IMR-90 (cell line): ENCODE data around the gene TMEM218. TPM values are rescaled to one million over a fixed set of nuclear protein-coding genes. Genes with fewer than 3 reads are reported as not detected.

Experiments
- ATAC-seq: fragments of 200-7000 bp; cut with Tn5 transposase; 2 replicates; pipeline ENCODE4 v1.9.1; 2020; ENCODE audit warnings: low read depth, mild to moderate bottlenecking, moderate library complexity
- BruUV-seq: library from RNA; stranded (reverse); fragments of 400-500 nt; replicated peaks from 2 replicates; lab custom pipeline; 2021; lab: Mats Ljungman, UMichigan
- CTCF ChIA-PET: fragments of 300-600 bp; formaldehyde crosslinking; extraction: SDS; loops from one replicate; lab custom pipeline; 2021; ENCODE audit warnings: antibody characterized with exemption; lab: Yijun Ruan, JAX
- POLR2A ChIA-PET: fragments of 300-600 bp; sonication (Branson Sonifier 250); formaldehyde crosslinking; loops from one replicate; lab custom pipeline; 2022; ENCODE audit warnings: antibody characterized with exemption; ENCODE audit not compliant: unreplicated experiment; lab: Charles Lee
- DNase-seq: peaks from one replicate; pipeline ENCODE4 v3.0.0; 2013
- H2AFZ ChIP-seq: replicated peaks from 2 replicates; pipeline ENCODE3; 2013; ENCODE audit warnings: low read length, mild to moderate bottlenecking; ENCODE audit not compliant: poor library complexity
- H2AK5ac ChIP-seq: 2 replicates; pipeline ENCODE4 v1.6.1; 2013; ENCODE audit warnings: low read depth, low read length, inconsistent platforms
- H2AK9ac ChIP-seq: replicated peaks from 2 replicates; pipeline ENCODE3; 2013; ENCODE audit warnings: mild to moderate bottlenecking, low read depth, low read length, moderate library complexity; ENCODE audit not compliant: poor library complexity
- H2BK120ac ChIP-seq: 2 replicates; pipeline ENCODE4 v1.6.1; 2013; ENCODE audit warnings: low read depth, low read length, inconsistent platforms
- H2BK15ac ChIP-seq: 3 replicates; pipeline ENCODE4 v1.6.1; 2013; ENCODE audit warnings: low read depth, low read length, inconsistent platforms
- H2BK20ac ChIP-seq: 2 replicates; pipeline ENCODE4 v1.6.1; 2013; ENCODE audit warnings: low read depth, mild to moderate bottlenecking, inconsistent platforms, low read length, moderate library complexity
- H2BK5ac ChIP-seq: 2 replicates; pipeline ENCODE4 v1.6.1; 2013; ENCODE audit warnings: mild to moderate bottlenecking, low read depth, low read length, inconsistent platforms; ENCODE audit not compliant: poor library complexity, severe bottlenecking
- H3K14ac ChIP-seq: replicated peaks from 2 replicates; pipeline ENCODE4 v1.6.1; 2013; ENCODE audit warnings: low read depth, low read length, inconsistent platforms
- H3K18ac ChIP-seq: 2 replicates; pipeline ENCODE4 v1.6.1; 2013; ENCODE audit warnings: low read depth, low read length, control low read depth
- H3K23ac ChIP-seq: 2 replicates; pipeline ENCODE4 v1.6.1; 2013; ENCODE audit warnings: low read depth, low read length, inconsistent platforms
- H3K27ac ChIP-seq: 2 replicates; pipeline ENCODE4 v1.5.1; 2013; ENCODE audit warnings: mild to moderate bottlenecking, control low read depth, low read length; ENCODE audit not compliant: insufficient read depth
- H3K27me3 ChIP-seq: 2 replicates; pipeline ENCODE4 v1.6.1; 2013; ENCODE audit warnings: low read length; ENCODE audit not compliant: control insufficient read depth, insufficient read depth
- H3K36me3 ChIP-seq: 2 replicates; pipeline ENCODE4 v1.6.1; 2013; ENCODE audit warnings: low read length, mixed read lengths; ENCODE audit not compliant: control insufficient read depth, insufficient read depth
- H3K4ac ChIP-seq: 2 replicates; pipeline ENCODE4 v1.6.1; 2013; ENCODE audit warnings: low read depth, low read length, inconsistent platforms
- H3K4me1 ChIP-seq: 2 replicates; pipeline ENCODE4 v1.6.1; 2013; ENCODE audit warnings: low read length, mixed read lengths; ENCODE audit not compliant: control insufficient read depth, insufficient read depth
- H3K4me2 ChIP-seq: 2 replicates; pipeline ENCODE4 v1.6.1; 2013; ENCODE audit warnings: low read depth, mild to moderate bottlenecking, control low read depth, low read length, moderate library complexity
- H3K4me3 ChIP-seq: 2 replicates; pipeline ENCODE4 v1.5.1; 2013; ENCODE audit warnings: low read depth, mild to moderate bottlenecking, control low read depth, low read length, moderate library complexity; ENCODE audit not compliant: insufficient read depth
- H3K56ac ChIP-seq: 2 replicates; pipeline ENCODE4 v1.6.1; 2013; ENCODE audit warnings: low read length, inconsistent platforms; ENCODE audit not compliant: insufficient read depth; ENCODE audit errors: extremely low read depth
- H3K79me1 ChIP-seq, 2 experiments: 2 replicates each; pipeline ENCODE4 v1.6.1; 2013; ENCODE audit warnings: low read length in 2 of 2, inconsistent platforms in 1 of 2, low read depth in 1 of 2
- H3K9ac ChIP-seq: 2 replicates; pipeline ENCODE4 v1.6.1; 2013; ENCODE audit warnings: low read depth, low read length, control low read depth
- H3K9me1 ChIP-seq: 2 replicates; pipeline ENCODE4 v1.6.1; 2013; ENCODE audit warnings: low read length, inconsistent platforms; ENCODE audit not compliant: insufficient read depth
- H3K9me3 ChIP-seq: 2 replicates; pipeline ENCODE4 v1.6.1; 2013; ENCODE audit warnings: low read length; ENCODE audit not compliant: control insufficient read depth, insufficient read depth
- H4K20me1 ChIP-seq: 2 replicates; pipeline ENCODE4 v1.6.1; 2013; ENCODE audit warnings: low read length, inconsistent platforms; ENCODE audit not compliant: insufficient read depth
- H4K5ac ChIP-seq: 2 replicates; pipeline ENCODE4 v1.6.1; 2013; ENCODE audit warnings: mild to moderate bottlenecking, low read depth, low read length, control low read depth
- H4K8ac ChIP-seq, 2 experiments: 2 replicates each; pipeline ENCODE4 v1.6.1; 2013; ENCODE audit warnings: low read depth in 2 of 2, low read length in 2 of 2, control low read depth in 1 of 2, inconsistent platforms in 1 of 2
- H4K91ac ChIP-seq: 2 replicates; pipeline ENCODE4 v1.6.1; 2013; ENCODE audit warnings: low read depth, low read length, inconsistent platforms; ENCODE audit not compliant: insufficient read depth
- CEBPB ChIP-seq: IDR thresholded peaks from 2 replicates; pipeline ENCODE4 v1.6.1; 2012; ENCODE audit warnings: low read depth, low read length, improper control_type of control experiment
- CHD1 ChIP-seq: IDR thresholded peaks from 2 replicates; pipeline ENCODE4 v1.6.1; 2012; ENCODE audit warnings: low read depth, low read length, improper control_type of control experiment
- FOS ChIP-seq: fragments of 150-350 bp; IDR thresholded peaks from 2 replicates; pipeline ENCODE4 v1.6.1; 2016; ENCODE audit warnings: low read depth, low read length
- MAFK ChIP-seq: IDR thresholded peaks from 2 replicates; pipeline ENCODE4 v1.6.1; 2012; ENCODE audit warnings: low read depth, low read length, improper control_type of control experiment
- MAZ ChIP-seq: IDR thresholded peaks from 2 replicates; pipeline ENCODE4 v1.6.1; 2012; ENCODE audit warnings: low read depth, mild to moderate bottlenecking, low read length, improper control_type of control experiment, moderate library complexity, borderline replicate concordance
- POLR2A ChIP-seq: IDR thresholded peaks from 2 replicates; pipeline ENCODE4 v1.6.1; 2012; ENCODE audit warnings: mild to moderate bottlenecking, low read depth, low read length
- WGBS, 2 experiments: methylation state at CpG; one replicate each; pipeline versions ENCODE4 v1.1.5 to v1.1.7; 2013; ENCODE audit warnings: missing lambda C conversion rate in 2 of 2; ENCODE audit not compliant: insufficient read length in 1 of 2; ENCODE audit errors: extremely low coverage in 2 of 2; 5-methylcytosine and 5-hydroxymethylcytosine counted together
- dilution Hi-C: fragments of 300-500 bp; cut with HindIII; formaldehyde crosslinking; loops from one replicate; pipeline ENCODE4 v1.14.3; 2018; ENCODE audit warnings: low sequenced_read_pairs; ENCODE audit not compliant: unreplicated experiment
- in situ Hi-C: fragments of 300-500 bp; cut with MboI; formaldehyde crosslinking; loops from 3 replicates; pipeline ENCODE4 v1.14.3; 2019; ENCODE audit warnings: low sequenced_read_pairs, inconsistent platforms, mixed read lengths
- intact Hi-C: fragments of 100-400 bp; cut with micrococcal nuclease; formaldehyde crosslinking; loops from 2 replicates; pipeline ENCODE4 v1.10.0; 2022
- polyA plus RNA-seq, 3 experiments: library from polyadenylated mRNA; depleted of rRNA; stranded (reverse); fragments of >200 nt; gene quantifications; 2 replicates each; pipeline ENCODE4 v1.2.3, GENCODE V29; 2012; ENCODE audit warnings: low replicate concordance in 1 of 3
- total RNA-seq: library from RNA; depleted of rRNA; stranded (reverse); fragments of >200 nt; gene quantifications from 2 replicates; pipeline ENCODE4 v1.2.3, GENCODE V29; 2012
- TF ChIP-seq, protein P1 (sequence below): fragments of 150-350 bp; IDR thresholded peaks from 2 replicates; pipeline ENCODE4 v1.6.1; 2017; ENCODE audit warnings: mild to moderate bottlenecking, antibody characterized with exemption, low read length, low read depth
- TF ChIP-seq, protein P2 (sequence below): conservative IDR thresholded peaks from 2 replicates; pipeline ENCODE4 v1.5.1; 2012; ENCODE audit warnings: mild to moderate bottlenecking, low read depth, low read length, improper control_type of control experiment
- TF ChIP-seq, protein P3 (sequence below): fragments of 150-350 bp; IDR thresholded peaks from 2 replicates; pipeline ENCODE4 v1.6.1; 2016; ENCODE audit warnings: low read depth, mild to moderate bottlenecking, low read length, moderate library complexity, borderline replicate concordance

TMEM218 gene
- total and polyA plus RNA-seq, 2 of the 4 experiments (the other 2 are of a cell fraction), result 19.4 to 23.0 TPM

DNA sequence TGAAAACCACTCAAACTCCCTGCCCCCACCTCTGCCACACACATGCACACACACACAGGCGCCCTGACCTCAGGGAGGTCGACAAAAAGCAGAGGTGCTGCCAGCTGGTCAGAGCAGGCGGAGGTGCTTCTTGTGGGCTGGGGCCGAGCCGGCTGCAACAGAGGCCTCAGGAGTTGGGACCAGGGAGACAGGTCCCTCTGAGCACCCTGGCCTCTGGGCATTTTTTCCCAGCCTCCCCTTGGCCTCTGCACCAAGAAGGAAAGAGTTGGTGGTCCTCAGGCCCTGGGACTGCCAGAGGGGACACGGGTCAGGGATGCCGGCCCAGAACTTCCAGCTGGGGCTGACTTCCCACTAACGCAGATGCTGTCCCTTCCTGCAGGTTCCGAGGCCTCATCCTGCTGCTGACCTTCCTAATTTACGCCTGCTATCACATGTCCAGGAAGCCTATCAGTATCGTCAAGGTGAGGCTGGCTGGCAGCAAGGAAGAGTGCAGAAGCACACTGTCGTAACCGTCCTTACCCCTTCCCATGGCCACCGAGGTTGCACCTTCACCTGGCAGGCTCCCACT lies 35.0 kb downstream of the TMEM218 start:
- Histone ChIP-seq H3K4me3 (no peak overlapping the region), H3K23ac (no peak overlapping the region), H2AFZ (peak overlapping the region; percentile 36), H4K20me1 (no peaks in the 10 kb centered on the region), H3K9me3 (no peaks in the 10 kb centered on the region), H2AK9ac (peak overlapping the region; percentile 83), H2BK120ac (no peak overlapping the region), H3K14ac (no peak overlapping the region), H3K9me1 (0 out of 2 replicates have a peak, but pooled peaks cover 7% of the 10 kb centered on the region), H3K36me3 (no peaks in the 10 kb centered on the region), H3K27ac (no peak overlapping the region), H4K8ac (no peak overlapping the region), H2BK5ac (no peak overlapping the region), H2AK5ac (no peak overlapping the region), H4K91ac (no peak overlapping the region), H3K9ac (no peak overlapping the region), H3K4me1 (peaks cover under 1% of the 10 kb centered on the region; the same call in 1 of the 2 replicates), H3K4me2 (no peak overlapping the region), H3K18ac (no peak overlapping the region), H3K4ac (no peak overlapping the region), H4K5ac (no peak overlapping the region), H3K56ac (no peak overlapping the region), H3K79me1 (no peaks in the 10 kb centered on the region), H3K27me3 (no peaks in the 10 kb centered on the region; the same call in 1 of the 2 replicates), H2BK15ac (no peak overlapping the region), H2BK20ac (no peak overlapping the region)
- ChIA-PET CTCF (no interaction called here), POLR2A (no interaction called here)
- no peak for DNase-seq
- WGBS, 2 experiments, result 81% methylated on average over 5 of the region's 14 CpGs; no CpG with 5 or more reads in 1 of the 2 experiments
- in situ Hi-C loops (no loop called here), dilution Hi-C loops (no loop called here), intact Hi-C loops (no loop called here)
- no TSS peak for BruUV-seq
- TF ChIP-seq MAZ (no peak), CEBPB (no peak), MAFK (no peak), CHD1 (no peak), POLR2A (no peak), FOS (no peak)
- TF ChIP-seq, protein P1, sequence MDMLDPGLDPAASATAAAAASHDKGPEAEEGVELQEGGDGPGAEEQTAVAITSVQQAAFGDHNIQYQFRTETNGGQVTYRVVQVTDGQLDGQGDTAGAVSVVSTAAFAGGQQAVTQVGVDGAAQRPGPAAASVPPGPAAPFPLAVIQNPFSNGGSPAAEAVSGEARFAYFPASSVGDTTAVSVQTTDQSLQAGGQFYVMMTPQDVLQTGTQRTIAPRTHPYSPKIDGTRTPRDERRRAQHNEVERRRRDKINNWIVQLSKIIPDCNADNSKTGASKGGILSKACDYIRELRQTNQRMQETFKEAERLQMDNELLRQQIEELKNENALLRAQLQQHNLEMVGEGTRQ, result no peak
- TF ChIP-seq, protein P2, sequence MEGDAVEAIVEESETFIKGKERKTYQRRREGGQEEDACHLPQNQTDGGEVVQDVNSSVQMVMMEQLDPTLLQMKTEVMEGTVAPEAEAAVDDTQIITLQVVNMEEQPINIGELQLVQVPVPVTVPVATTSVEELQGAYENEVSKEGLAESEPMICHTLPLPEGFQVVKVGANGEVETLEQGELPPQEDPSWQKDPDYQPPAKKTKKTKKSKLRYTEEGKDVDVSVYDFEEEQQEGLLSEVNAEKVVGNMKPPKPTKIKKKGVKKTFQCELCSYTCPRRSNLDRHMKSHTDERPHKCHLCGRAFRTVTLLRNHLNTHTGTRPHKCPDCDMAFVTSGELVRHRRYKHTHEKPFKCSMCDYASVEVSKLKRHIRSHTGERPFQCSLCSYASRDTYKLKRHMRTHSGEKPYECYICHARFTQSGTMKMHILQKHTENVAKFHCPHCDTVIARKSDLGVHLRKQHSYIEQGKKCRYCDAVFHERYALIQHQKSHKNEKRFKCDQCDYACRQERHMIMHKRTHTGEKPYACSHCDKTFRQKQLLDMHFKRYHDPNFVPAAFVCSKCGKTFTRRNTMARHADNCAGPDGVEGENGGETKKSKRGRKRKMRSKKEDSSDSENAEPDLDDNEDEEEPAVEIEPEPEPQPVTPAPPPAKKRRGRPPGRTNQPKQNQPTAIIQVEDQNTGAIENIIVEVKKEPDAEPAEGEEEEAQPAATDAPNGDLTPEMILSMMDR, result no peak
- TF ChIP-seq, protein P3, sequence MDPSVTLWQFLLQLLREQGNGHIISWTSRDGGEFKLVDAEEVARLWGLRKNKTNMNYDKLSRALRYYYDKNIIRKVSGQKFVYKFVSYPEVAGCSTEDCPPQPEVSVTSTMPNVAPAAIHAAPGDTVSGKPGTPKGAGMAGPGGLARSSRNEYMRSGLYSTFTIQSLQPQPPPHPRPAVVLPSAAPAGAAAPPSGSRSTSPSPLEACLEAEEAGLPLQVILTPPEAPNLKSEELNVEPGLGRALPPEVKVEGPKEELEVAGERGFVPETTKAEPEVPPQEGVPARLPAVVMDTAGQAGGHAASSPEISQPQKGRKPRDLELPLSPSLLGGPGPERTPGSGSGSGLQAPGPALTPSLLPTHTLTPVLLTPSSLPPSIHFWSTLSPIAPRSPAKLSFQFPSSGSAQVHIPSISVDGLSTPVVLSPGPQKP, result no peak
- ATAC-seq, result no peak
